ENCODE data around the gene KIRREL3.

The KIRREL3 gene

GRCh38 chr11:126438691-126439090, 561.9 kb downstream of the KIRREL3 start:
- DNase-seq (ENCODE audit: low read depth): no peak

- DNase-seq (ENCODE audit: low read depth): no peak
Observed at GRCh38 chr11:126438272-126438671, 562.3 kb downstream of the KIRREL3 start.

DNA sequence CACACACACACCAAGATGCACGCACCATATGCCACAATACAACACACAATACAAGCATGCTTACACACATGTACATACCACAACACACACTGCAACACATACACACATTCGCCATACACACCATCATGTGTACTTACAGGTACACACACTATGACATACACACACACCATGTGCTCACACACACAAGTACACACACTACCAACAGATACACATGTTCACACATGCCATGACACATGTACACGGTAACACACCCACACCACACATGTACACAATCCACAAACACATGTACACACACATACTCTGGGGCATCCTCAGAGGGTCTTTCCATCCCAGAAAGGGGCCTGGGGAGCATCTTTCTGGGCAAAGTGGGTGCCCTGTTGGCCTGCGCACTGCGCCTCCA, 562.8 kb downstream of the KIRREL3 start:
- no peak for DNase-seq (ENCODE audit: low read depth)

GRCh38 chr11:126436209-126436755, 564.3 kb downstream of the KIRREL3 start:
- no peak for DNase-seq (ENCODE audit: low read depth)

- DNase-seq (ENCODE audit: low read depth): no peak
Observed at GRCh38 chr11:126434950-126435335, 565.6 kb downstream of the KIRREL3 start.

- DNase-seq (ENCODE audit: low read depth): no peak
Observed at GRCh38 chr11:126433989-126434949, 566.3 kb downstream of the KIRREL3 start.

- DNase-seq (ENCODE audit: low read depth): no peak
Observed at GRCh38 chr11:126433244-126433846, 567.2 kb downstream of the KIRREL3 start.

DNA sequence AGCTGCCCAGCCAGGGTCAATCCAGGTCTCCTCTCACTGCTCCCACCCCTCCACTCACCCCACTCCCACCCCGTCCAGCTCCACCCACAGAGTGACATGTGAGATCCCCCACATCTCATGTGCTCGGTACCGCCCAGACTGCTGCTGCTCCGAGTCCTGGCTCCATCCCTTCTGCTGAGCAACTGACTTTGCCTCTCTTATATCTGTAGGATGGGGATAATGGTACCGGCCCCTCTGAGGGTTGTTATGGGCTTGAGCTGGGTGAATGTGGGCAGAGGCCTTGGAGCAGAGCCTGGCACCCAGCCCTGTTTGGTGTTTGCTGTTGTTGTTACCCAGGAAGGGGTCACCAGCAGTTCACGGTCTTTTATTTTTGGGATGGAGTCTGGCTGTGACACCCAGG, 568.0 kb downstream of the KIRREL3 start:
- DNase-seq (ENCODE audit: low read depth): no peak

DNA sequence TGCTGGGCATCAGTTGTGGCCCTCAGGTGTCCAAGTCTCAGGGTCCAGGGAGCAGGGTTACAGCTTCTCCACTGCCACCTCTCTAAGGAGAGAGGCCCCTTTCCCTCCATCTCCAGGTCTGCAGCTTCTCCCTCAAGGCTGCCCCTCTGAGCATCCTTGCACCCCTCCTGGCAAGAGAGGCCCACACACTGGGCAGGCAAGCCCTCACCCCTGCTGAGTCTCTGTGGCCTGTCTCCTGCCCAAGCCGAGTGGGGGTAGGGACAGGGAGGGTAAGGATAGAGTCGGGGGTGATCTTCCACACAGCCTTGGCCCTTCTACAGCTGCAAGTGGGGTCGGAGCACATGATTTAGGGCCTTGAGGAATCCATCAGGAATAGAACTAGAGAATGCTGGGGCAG, 568.5 kb downstream of the KIRREL3 start:
- no peak for DNase-seq (ENCODE audit: low read depth)

GRCh38 chr11:126431401-126432064, 569.0 kb downstream of the KIRREL3 start:
- DNase-seq (ENCODE audit: low read depth): no peak

DNA sequence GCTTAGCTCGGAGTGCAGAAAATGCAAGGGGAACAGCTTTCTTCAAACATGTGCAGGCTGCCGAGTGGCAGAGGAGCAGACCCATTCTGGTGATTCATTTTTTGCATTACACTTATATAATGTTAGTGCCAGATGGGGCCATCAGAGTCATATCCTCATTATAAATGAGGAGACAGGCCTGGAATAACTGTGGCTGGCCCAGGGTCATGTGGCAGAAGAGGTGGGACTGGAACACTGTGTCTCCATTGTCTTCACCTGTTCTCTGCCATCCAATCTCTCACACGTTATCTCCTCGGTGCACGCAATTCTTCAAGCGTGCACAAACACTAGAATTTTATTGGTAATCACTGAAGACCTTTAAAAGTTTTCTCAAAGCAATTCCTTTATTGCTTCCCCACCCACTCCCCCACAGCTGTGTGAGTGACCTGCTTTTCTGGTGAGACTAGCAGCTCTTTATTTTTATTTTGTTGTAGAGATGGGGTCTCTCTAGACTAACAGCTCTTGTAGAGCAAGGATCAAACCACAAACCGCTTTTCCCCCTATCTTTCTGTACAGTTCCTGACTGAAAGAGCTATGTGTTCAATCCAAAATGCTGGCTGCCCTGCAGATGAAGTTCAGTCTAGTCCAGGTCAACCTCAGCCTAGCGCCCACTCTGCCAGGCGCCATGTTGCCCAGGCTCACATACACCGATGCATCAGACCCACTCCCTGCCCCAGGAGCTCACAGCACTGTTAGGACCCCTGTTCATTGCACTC, 569.8 kb downstream of the KIRREL3 start:
- no peak for DNase-seq (ENCODE audit: low read depth)

DNA sequence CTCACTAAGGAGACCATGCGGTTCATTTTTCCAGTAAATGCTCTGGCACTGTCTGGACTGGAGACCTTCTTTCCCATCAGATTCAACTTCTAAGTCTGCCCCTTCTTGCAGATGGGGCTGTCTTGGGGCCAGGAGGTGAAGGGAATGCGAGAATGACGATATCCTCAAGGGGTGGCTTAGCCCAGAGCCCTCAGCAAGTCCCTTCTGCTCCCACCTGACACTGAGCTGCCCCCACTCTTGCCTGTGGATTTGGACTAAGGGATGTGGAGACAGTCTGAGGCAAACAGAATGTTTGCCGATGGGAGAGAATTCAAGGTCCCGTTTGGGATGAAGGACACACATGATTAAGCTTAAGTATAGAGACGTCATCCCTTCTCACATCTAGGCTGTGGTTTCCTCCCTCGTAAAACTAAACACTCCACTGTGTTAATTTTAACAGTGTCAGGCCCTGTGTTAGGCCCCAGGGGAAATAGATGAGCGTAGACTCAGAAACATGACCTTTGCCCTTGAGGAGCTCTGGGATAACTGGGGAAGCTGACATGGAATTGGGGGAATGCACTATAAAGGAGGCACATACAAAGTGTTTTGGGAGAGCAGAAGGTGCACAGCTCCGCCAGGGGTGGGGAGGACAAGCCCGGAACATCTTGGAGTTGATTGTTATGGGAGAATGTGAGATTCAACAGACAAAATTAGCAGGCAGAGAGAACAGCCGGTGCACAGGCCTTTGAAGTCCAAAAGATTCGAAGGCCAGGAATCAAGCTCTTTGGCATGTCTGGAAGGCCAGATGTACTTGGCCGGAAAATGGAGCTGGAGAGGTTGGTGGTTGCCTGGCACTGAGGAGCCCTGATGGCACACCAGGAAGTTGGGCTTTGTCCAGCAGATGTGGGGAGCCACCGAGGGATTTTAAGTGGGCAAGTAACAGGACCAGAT, 573.5 kb downstream of the KIRREL3 start:
- DNase-seq (ENCODE audit: low read depth): no peak

DNA sequence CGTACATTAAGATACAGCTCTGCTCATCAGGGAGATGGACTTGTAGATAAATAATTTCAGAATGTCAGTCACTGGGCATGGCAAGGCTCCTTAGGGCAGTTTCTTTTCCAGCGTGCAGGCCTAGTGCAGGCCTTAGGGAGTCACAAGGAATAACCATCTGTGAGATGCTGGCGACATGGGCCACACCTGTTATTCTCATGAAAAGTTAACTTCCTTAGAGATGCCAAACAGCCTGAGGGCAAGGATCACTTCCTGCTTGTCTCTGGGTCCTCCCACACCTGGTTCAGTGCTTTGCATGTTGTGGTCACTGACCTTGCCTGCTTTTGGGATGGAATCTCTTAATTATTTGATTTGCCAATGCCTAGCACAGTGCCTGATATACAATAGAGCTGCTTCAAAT, 574.5 kb downstream of the KIRREL3 start:
- no peak for DNase-seq (ENCODE audit: low read depth)

- DNase-seq (ENCODE audit: low read depth): no peak
Observed at GRCh38 chr11:126424471-126425039, 576.0 kb downstream of the KIRREL3 start.

DNA sequence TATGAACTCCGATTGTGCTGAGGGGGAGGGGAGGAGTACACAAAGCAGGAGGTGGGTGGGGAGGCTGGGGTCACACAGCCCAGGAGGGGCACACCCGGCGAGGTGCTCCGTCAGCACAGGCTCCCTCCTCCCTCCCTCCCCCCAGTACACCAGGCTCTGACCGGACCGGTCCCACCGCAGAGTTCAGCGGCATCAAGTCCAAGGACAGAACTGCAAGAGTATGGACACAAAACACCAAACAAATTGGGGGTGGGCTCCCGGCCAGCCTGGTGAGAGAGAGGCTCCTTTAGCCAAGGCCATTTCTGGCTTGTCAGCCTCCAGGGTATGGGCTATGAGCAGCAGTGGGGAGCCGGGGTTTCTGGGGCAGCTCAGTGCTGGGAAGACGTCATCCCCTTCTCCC, 576.8 kb downstream of the KIRREL3 start:
- no peak for DNase-seq (ENCODE audit: low read depth)

- DNase-seq (ENCODE audit: low read depth): no peak
Observed at GRCh38 chr11:126423154-126423553, 577.4 kb downstream of the KIRREL3 start.

GRCh38 chr11:126422446-126422845, 578.1 kb downstream of the KIRREL3 start:
- DNase-seq (ENCODE audit: low read depth): no peak

- DNase-seq (ENCODE audit: low read depth): no peak
Observed at GRCh38 chr11:126421271-126421671, 579.3 kb downstream of the KIRREL3 start.

DNA sequence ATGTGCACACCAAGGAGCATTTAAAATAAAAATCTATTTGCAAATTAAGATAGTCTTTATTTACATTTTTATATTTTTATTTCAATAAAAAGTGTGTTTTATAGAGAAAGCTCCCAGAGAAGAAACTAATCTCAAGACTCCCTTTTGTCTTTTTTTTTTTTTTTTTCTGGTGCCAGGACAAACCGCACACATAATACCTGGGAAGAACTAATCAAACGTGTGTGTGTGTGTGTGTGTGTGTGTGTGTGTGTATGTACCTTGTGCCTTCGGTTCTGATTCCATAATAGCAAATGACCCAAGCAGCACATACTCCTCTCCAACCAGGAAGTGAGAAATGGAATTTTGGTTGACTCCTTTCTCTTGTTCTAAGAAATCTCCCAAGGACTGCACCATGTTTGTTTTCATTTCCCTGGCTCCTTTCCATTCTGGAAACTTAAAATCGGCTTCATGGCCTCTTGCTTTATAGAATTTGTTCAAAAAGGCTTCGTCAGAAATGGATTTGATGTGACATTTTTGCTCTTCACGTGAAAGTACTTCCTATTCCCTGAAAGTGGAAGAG, 579.8 kb downstream of the KIRREL3 start:
- DNase-seq (ENCODE audit: low read depth): no peak
